Ectodermal cell (in vitro differentiated cells): Measurements from ENCODE around the gene RAP1A.
"Not testable (repeated sequence)": the region's sequence is repeated elsewhere in the genome, so short reads cannot be mapped to it uniquely, and the experiment has no call there.

Experiments used
- H3K27ac ChIP-seq: 2 replicates; pipeline ENCODE4 v1.7.0; 2013; ENCODE audit warnings: mild to moderate bottlenecking, low read depth, low read length; ENCODE audit not compliant: insufficient read depth, poor library complexity, severe bottlenecking
- H3K27me3 ChIP-seq: 2 replicates; pipeline ENCODE4 v1.7.0; 2013; ENCODE audit warnings: mild to moderate bottlenecking, low read length; ENCODE audit not compliant: insufficient read depth, control insufficient read depth, poor library complexity, severe bottlenecking
- H3K36me3 ChIP-seq: one replicate; pipeline ENCODE4 v1.7.0; 2013; ENCODE audit warnings: low read length; ENCODE audit not compliant: control insufficient read depth, insufficient read depth
- H3K4me1 ChIP-seq: one replicate; pipeline ENCODE4 v1.7.0; 2013; ENCODE audit warnings: low read length; ENCODE audit not compliant: control insufficient read depth, insufficient read depth
- H3K4me3 ChIP-seq: 2 replicates; pipeline ENCODE4 v1.7.0; 2013; ENCODE audit warnings: low read depth, low read length, control low read depth; ENCODE audit not compliant: insufficient read depth
- H3K9me3 ChIP-seq: 2 replicates; pipeline ENCODE4 v1.7.0; 2013; ENCODE audit warnings: mild to moderate bottlenecking, low read length, moderate library complexity; ENCODE audit not compliant: control insufficient read depth
- WGBS, 2 experiments: methylation state at CpG; one replicate each; pipeline ENCODE4 v1.1.7; 2013; ENCODE audit warnings: missing lambda C conversion rate in 2 of 2; 5-methylcytosine and 5-hydroxymethylcytosine counted together

The RAP1A gene

GRCh38 chr1:111685293-111686153 lies 65.9 kb downstream of the RAP1A start:
- H3K4me3 ChIP-seq, H3K27ac ChIP-seq, H3K27me3 ChIP-seq, H3K36me3 ChIP-seq, H3K9me3 ChIP-seq, H3K4me1 ChIP-seq: not testable (repeated sequence)
- WGBS, 2 experiments, result 85 to 94% methylated on average over 5 of the region's 8 CpGs

DNA sequence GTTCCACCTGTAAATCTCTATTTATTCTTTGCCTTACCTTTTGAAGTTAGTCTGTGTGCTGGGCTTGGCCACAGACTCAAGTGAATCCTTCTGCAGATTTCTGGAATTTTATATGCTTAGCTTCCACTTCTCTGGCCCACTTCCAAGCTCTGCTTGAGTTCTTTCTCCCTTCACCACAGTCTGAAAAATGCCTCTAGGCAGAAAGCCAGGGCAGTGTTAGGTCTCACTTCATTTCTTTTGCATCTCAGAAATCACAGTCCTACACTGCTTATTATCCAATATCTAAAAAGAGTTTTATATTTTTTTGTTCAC lies 70.7 kb downstream of the RAP1A start:
- H3K27me3 ChIP-seq, result no peaks in the 10 kb centered on the region
- H3K4me1 ChIP-seq, result no peaks in the 10 kb centered on the region
- no peak overlapping the region for H3K27ac ChIP-seq

DNA sequence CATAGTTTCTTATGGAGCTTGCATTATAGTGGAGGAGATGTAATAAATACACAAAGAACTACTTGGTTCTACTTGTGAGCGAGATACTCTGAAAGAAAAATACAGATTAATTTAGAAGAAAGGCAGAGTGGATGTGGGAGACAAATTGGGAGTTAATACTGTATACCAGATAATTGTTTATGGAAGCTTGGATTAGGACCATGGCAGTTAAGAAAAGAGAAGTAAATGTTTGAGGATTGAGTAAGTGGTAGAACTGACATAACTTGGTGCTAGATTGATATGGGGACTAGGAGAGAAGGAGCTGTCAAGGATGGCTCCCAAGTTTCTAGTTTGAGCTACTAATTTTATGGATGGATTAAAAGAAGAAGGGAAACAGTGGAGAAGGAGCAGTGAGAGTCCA lies 72.3 kb downstream of the RAP1A start:
- Histone ChIP-seq H3K4me3 (no peak overlapping the region), H3K27me3 (no peaks in the 10 kb centered on the region), H3K9me3 (no peaks in the 10 kb centered on the region), H3K27ac (no peak overlapping the region), H3K4me1 (no peaks in the 10 kb centered on the region), H3K36me3 (no peaks in the 10 kb centered on the region)
- WGBS, 2 experiments, result 89 to 97% methylated on average over 1 of the region's 1 CpG

More for the DNA sequence above, 70.7 kb downstream of the RAP1A start:
- no peaks in the 10 kb centered on the region for H3K36me3 ChIP-seq
- H3K4me3 ChIP-seq, result no peak overlapping the region
- no peaks in the 10 kb centered on the region for H3K9me3 ChIP-seq

- H3K27ac ChIP-seq, result no peak overlapping the region
- H3K36me3 ChIP-seq, result peaks cover 10% of the 10 kb centered on the region
- no peaks in the 10 kb centered on the region for H3K4me1 ChIP-seq
- 92 to 100% methylated on average over 1 of the region's 1 CpG for WGBS, 2 experiments
- no peaks in the 10 kb centered on the region for H3K27me3 ChIP-seq
- H3K9me3 ChIP-seq, result no peaks in the 10 kb centered on the region
- H3K4me3 ChIP-seq, result no peak overlapping the region
Observed at GRCh38 chr1:111695801-111696200, 76.2 kb downstream of the RAP1A start.

- H3K4me1 ChIP-seq, result no peaks in the 10 kb centered on the region
- H3K36me3 ChIP-seq, result peaks cover 14% of the 10 kb centered on the region
- H3K9me3 ChIP-seq, result no peaks in the 10 kb centered on the region
- H3K27me3 ChIP-seq, result no peaks in the 10 kb centered on the region
- H3K4me3 ChIP-seq, result no peak overlapping the region
- H3K27ac ChIP-seq, result no peak overlapping the region
Observed at GRCh38 chr1:111696330-111696729, 76.7 kb downstream of the RAP1A start.

DNA sequence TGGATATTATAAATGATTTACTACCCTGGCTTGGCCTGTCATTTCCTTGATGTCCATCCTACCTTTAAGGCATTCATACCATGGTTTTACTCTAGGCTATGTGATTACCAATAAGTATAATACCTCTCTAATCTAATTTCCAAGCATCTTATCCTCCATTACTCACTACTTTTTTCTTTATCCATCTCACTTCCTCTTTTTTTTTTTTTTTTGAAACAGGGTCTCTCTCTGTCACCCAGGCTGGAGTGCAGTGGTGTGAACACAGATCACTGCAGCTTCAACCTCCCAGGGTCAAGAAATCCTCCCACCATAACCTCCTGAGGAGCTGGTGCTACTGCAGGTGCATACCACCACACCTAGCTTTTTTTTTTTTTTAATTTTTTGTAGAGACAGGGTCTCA lies 79.7 kb downstream of the RAP1A start:
- H3K4me1 ChIP-seq, result no peaks in the 10 kb centered on the region
- no peaks in the 10 kb centered on the region for H3K9me3 ChIP-seq
- no peak overlapping the region for H3K27ac ChIP-seq
- no peaks in the 10 kb centered on the region for H3K27me3 ChIP-seq
- H3K36me3 ChIP-seq, result peaks cover 14% of the 10 kb centered on the region
- no peak overlapping the region for H3K4me3 ChIP-seq

DNA sequence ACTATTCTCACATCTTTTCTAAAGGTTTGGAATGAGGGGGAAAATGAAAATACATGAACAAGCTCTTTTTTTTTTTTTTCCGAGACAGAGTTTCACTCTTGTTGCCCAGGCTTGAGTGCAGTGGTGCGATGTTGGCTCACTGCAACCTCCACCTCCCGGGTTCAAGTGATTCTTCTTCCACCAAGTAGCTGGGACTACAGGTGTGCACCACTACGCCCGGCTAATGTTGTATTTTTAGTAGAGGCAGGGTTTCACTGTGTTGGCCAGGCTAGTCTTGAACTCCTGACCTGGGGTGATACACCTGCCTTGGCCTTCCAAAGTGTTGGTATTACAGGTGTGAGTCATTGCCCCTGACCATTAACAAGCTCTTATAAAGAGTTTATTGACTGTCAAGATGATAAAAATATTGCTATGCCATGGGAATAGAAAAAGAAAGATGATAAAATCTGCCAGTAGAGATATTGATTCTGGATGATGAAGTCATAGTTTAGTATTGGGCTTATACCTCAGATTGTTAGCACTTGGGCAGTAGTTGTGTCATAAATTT lies 83.0 kb downstream of the RAP1A start:
- 92 to 97% methylated on average over 5 of the region's 5 CpGs for WGBS, 2 experiments
- peaks cover 18% of the 10 kb centered on the region for H3K36me3 ChIP-seq
- no peaks in the 10 kb centered on the region for H3K27me3 ChIP-seq
- H3K27ac ChIP-seq, result no peak overlapping the region
- no peak overlapping the region for H3K4me3 ChIP-seq
- H3K9me3 ChIP-seq, result no peaks in the 10 kb centered on the region
- H3K4me1 ChIP-seq, result no peaks in the 10 kb centered on the region

DNA sequence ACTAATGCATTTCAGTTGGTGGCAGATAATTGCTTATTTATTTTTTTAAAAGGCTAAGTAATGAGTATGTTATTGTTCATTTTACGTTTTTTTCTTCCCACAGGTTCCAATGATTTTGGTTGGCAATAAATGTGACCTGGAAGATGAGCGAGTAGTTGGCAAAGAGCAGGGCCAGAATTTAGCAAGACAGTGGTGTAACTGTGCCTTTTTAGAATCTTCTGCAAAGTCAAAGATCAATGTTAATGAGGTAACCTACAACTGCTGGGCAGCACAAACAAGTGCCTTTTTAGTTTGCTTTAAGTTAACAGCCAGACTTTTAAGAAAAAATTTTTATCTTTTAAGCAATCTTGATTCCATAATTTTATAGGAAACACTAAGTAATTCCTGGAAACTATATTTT lies 84.7 kb downstream of the RAP1A start:
- peaks cover 13% of the 10 kb centered on the region for H3K36me3 ChIP-seq
- 92 to 95% methylated on average over 2 of the region's 2 CpGs for WGBS, 2 experiments

DNA sequence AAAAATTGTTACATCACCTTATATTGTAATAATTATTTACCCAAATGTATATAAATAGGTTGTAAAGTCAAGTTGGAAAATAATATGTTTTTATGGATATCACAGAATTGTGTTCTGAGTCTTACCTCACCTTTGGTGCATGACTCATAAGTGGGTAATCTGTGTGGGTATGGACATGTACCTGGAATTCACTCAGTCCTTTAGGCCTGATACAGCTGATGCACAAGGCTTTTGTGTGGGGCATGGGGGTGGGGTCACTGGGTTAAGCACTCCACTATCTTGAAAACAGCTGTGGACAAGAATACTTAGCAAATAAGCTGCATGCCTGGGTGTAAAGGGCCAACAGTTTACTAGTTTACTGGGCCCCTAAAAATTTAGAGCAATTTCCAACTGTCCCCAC lies 85.2 kb downstream of the RAP1A start:
- Histone ChIP-seq H3K36me3 (peaks cover 13% of the 10 kb centered on the region), H3K27me3 (no peaks in the 10 kb centered on the region), H3K4me3 (no peak overlapping the region), H3K27ac (no peak overlapping the region), H3K9me3 (no peaks in the 10 kb centered on the region), H3K4me1 (no peaks in the 10 kb centered on the region)

More for the DNA sequence above, 84.7 kb downstream of the RAP1A start:
- no peak overlapping the region for H3K27ac ChIP-seq
- no peaks in the 10 kb centered on the region for H3K4me1 ChIP-seq
- no peaks in the 10 kb centered on the region for H3K9me3 ChIP-seq
- H3K27me3 ChIP-seq, result no peaks in the 10 kb centered on the region
- H3K4me3 ChIP-seq, result no peak overlapping the region

DNA sequence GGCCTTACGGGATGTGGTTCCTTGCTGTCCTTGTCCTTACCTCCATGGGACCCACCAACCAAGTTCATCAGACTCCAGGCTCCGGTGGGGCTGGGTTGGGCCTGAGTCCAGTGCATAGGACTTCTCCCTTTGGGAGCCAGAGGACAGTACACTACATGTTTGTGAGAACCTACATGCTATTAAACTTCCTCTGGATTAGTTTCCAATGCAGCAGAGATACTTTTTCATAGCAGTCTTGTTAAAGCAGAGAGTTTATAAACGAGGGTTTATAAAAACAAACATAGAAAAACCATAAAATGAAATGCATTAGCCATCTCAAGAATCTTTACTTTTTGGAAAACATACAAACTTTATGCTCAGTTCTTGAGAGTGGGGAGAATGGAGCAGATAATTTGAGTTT lies 86.3 kb downstream of the RAP1A start:
- H3K36me3 ChIP-seq, result peaks cover 8% of the 10 kb centered on the region
- H3K4me1 ChIP-seq, result no peaks in the 10 kb centered on the region
- no peak overlapping the region for H3K4me3 ChIP-seq
- H3K27ac ChIP-seq, result no peak overlapping the region
- 93 to 96% methylated on average over 2 to 3 of the region's 3 CpGs for WGBS, 2 experiments
- no peaks in the 10 kb centered on the region for H3K27me3 ChIP-seq
- no peaks in the 10 kb centered on the region for H3K9me3 ChIP-seq
